GM19438 (cell line): ENCODE measurements around the gene VEGFC.

Source experiments
- ATAC-seq: cut with Tn5 transposase; IDR thresholded peaks from one replicate; pipeline ENCODE4 v1.9.1; 2021; ENCODE audit warnings: low read depth; ENCODE audit not compliant: unreplicated experiment

The VEGFC gene

DNA sequence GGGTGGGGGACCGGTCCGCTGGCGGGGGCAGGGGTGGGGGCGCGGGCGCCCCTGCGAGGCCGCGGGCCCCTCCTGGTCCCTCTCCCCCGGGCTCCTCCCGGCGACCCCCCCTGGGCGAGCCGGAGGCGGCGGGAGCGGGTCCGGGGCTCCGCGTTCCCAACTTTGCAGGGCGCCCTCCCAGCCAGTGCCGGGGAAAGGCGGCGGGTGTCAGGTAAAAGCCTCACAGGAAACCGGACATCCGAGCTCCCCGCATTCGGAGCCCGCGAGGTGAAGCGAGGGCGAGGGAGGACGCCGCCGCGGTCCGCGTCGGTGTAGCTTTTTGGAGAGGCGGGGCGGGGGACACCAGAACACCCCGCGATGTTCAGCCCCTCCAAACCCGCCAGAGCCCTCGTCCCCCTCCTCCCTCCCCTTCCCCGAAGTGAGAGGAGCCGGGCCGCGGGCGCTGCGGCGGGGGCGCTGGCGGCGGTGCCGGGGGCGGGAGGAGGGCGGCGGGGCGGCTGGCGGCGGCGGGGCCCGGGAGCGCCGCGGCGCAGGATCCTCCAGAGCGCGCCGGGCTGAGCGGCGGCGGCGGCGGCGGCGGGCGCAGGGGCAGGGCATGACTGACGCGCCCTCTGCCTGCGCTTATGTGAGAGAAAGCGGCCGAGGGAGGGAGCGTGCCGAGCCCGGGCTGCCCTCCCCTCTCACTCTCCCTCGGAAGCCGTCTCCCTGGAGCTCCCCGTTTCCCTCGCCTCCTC lies at the start of gene VEGFC:
VEGFC (minus strand) TSS at position 597 of the 734 bp plus-strand sequence. CDS start 611 bp downstream, outside the sequence.
- ATAC-seq: peak; percentile 80

GRCh38 chr4:176841711-176842112 lies 49.0 kb upstream of the VEGFC start:
- no peak for ATAC-seq

- ATAC-seq: no peak
Observed at GRCh38 chr4:176840166-176840565, 47.4 kb upstream of the VEGFC start.

DNA sequence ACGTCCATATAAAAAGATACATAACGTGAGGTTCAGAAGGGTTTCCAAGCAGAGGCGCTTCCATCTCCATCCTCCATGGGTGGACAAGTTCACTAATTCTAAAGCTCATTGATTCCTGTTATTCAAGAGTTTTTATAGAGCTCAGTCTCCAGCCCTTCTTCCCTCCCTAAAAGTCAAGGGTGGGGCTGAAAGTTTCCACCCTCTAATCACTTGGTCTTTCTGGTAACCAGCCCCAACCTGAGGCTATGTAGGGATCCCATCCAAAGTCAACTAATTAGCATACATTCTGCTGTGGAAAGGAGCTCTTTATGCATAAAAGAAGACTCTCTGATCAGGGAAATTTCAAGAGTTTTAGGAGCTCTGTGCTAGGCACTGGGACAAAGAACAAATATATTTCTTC lies 46.9 kb upstream of the VEGFC start:
- no peak for ATAC-seq

GRCh38 chr4:176838601-176839433 lies 46.1 kb upstream of the VEGFC start:
- no peak for ATAC-seq

GRCh38 chr4:176837169-176837895 lies 44.6 kb upstream of the VEGFC start:
- ATAC-seq: no peak

GRCh38 chr4:176834531-176834930 lies 41.8 kb upstream of the VEGFC start:
- ATAC-seq: no peak

DNA sequence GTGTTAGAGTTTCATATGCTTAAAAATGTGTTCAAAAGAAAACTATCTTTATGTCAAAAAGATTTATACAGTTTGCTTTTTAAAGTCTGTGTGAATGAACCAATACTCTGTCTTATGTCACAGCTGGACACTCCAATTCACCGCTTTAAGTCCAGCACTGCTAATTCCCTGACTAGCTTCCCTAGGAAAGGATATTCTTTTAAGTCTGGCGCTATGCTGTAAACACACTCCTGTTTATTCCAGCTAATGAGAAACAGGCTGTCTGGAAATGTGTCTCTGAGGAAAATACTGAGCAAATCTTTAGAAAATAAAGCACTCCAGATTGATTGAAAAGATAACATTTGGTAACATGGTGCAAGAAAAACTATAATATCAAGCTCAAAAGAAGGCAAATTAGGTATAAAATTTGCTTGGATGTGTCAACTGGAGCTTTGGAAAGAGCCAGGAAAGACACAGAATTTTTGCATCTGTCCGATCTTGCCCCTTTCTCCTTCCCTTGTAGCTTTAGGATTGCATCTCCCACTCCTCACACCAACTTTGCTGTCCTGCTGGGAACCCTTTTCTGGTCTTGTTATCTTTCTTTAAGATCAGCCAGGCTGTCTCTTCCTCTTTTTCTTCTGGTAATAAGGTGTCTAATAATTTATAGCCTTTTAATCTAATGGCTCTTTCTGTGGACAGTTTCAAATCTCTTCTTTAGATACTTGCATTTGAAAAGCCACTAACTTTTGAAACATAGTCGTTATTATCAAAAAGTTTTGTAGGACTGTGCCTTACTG lies 40.9 kb upstream of the VEGFC start:
- ATAC-seq: no peak

DNA sequence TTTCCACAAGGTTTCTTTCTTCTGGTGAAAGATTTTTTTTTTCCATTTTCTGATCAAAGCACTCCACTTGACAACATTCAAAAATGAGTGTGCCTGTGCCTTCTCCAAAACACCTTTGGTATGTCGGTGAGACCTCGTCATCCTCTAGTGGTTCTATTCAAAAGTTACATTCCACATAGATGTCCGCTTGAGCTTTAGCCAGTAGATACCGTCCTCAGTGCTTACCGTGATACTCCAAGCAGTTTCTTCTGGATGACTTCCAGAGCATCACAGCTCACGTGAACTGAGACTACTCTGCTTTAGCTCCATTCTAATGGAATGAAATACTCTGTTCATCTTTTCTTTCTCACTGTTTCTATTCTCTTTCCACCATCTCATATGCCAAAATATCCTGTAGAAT lies 38.2 kb upstream of the VEGFC start:
- ATAC-seq: no peak

DNA sequence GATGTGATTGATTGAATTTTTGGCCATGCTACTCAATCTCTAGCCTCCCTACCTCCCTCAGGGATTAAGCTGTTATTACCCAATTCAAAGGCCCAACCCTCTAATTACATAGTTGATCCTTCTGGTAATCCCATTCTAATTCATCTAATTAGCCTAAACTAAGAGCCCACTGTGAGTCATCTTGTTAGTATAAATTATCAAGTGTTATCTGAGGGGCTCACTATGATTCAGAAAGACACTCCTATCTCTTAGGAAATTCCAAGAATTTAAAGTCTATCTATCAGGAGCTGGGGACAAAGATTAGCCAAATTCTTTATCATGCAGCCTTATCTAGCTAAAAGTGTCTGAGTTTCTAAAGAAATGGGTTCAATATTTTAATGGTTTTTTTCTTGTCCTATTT lies 32.9 kb upstream of the VEGFC start:
- no peak for ATAC-seq

DNA sequence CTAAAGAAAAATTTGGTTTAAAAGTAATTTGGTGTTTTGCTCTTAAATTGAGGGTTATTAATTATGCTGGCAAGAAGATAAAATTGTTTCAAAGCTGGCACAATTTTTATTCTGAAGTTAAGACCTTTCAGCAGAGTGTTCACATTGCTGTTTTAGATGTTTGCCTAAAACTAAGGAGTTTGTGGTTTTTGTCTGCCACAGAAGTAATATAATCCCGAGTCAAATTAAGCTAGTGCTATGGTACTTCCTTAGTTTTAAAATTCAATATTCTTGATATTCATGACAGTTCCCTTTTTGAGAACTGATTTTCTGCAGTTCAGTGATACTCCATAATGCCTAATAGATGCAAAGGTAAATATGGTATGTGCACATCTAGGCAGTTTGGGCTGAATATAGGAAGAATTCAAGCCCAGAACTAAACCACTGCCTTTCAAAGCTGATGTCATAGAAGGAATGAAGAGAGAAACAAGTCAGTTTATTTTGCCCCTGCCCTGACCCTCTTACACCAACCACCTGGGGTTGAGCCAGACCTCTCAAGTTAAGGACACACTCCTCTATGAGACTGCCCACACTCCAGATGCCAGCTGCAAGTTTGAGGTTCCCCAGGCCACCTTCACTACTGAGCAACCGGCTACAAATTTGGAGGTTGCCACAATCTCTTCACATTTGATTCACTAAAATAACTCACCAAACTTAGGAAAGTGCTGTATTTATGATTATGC lies 32.1 kb upstream of the VEGFC start:
- no peak for ATAC-seq

GRCh38 chr4:176818531-176818930 lies 25.8 kb upstream of the VEGFC start:
- no peak for ATAC-seq

DNA sequence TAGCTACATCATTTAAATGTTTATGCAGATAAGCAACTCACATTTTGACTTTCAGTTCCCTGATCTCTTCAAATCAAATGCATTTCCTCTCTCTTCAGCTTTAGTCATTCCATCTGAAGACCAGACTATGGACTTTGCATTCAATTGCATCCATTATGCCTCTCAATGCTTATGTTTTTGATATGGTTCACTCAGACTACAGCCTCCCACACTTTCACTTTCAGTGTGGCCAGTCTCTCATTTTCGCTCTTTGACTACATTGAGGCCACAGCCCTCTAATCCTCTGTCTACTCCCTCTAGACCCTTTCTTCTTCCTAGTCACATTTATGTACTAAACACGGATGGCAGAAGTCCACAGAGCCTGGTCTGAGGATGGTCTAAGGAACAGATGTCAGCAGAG lies 24.5 kb upstream of the VEGFC start:
- no peak for ATAC-seq

DNA sequence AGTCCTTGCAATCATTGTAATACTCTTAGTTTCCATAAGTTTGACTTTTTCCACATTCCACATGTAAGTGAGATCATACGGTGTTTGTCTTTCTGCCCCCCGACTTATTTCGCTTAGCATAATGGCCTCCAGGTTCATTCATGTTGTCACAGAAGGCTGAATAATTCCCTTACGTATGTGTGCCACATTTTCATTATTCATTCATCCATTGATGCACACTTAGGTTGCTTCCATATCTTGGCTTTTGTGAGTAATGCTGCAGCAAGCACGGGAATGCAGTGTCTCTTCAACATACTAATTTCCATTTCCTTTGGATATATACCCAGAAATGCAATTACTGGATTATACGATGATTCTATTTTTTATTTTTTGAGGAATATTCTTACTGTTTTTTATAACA lies 22.0 kb upstream of the VEGFC start:
- no peak for ATAC-seq

DNA sequence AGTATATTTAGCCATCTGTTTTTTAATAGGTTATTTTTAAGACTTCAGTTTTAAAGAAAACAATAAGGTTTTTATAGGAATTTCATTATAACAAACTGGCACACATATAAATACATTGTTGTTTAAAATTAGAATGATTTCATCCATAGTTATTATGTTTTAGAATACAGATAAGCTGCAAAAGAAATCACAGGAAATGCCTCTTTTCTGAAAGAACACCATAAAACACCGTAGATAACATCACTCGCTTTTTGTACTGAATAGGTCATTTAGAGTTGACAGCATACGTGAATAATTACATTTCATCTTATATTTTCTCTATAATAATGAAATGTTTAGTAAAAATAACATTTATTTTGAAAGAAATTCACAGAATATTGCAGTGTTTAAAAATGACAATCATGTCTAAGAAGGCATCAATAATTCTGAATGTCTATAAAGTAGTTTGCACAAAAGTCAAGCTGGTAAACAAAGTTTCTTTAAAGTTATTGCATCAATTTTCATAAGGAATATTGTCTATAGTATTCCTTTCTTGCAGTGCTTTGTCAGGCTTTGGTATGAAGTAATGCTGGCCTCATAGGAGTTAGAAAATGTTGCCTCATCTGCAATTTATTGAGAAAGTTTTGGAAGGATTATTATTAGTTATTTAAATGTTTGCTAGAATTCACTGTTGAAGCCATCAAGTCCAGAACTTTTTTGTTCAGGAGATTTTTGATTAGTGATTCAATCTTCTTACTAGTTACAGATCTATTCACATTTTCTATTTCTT lies 17.9 kb upstream of the VEGFC start:
- no peak for ATAC-seq

DNA sequence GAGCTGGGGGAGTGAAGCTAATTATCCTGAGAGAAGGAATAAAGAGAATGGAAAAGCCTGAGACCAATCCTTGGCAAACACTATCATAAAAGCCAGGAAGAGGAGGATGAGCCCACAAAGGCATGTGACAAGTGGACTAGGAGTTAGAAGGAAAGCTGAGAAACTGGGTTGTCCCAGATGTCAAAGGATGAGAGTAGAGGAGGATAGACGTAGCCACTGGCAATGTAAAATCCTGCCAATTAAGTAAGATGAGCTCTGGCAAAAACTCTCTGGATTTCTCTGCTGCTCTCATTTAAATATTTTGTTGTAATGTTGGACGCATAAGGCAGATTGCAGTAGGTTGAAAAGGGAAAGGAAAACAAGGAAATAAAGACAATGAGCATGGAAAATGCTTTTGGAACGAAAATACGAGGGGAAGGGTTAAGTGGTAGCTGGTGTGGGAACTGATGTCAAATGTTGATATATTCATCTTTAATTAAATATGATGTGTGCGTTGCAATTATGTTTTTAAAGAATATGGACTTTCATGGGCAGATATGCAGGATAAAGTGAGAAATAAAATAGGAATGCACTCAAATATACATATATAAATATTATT lies 14.2 kb upstream of the VEGFC start:
- no peak for ATAC-seq

DNA sequence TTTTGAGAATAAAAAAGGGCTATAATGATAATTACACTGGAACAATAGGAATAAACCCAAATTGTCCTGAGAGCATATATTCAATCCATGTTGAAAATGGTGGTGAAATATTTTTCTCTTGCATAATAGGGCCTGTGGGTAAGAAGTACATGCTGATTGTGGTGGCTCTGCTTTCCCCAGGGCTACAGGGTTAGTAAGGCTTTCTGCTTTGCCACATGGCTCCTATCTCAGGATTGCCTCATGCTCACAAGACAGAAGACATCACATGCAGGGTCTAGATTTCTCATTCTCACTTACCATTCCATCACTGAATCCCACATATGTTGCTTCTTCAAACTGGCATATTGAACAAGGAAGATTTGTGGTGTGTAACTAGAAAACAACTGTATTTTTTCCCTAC lies 12.4 kb upstream of the VEGFC start:
- no peak for ATAC-seq

- ATAC-seq: no peak
Observed at GRCh38 chr4:176800891-176801534, 8.3 kb upstream of the VEGFC start.
